ENCODE results near the gene ARHGEF25. TPM values are rescaled to one million over a fixed set of nuclear protein-coding genes. Genes with fewer than 3 reads are reported as not detected.

The ARHGEF25 gene
- total and polyA plus RNA-seq, 2 of the 4 experiments (the other 2 are of a cell fraction), result 6.3 to 17.9 TPM

- no peak for ATAC-seq (ENCODE audit: low read depth)
- WGBS, 2 experiments (ENCODE audit: extremely low coverage in 2 of 2, insufficient read length in 1 of 2), result 11% methylated on average over 17 of the region's 67 CpGs; no CpG with 5 or more reads in 1 of the 2 experiments
Observed at GRCh38 chr12:57627501-57628279, 16.5 kb downstream of the ARHGEF25 start.

More at GRCh38 chr12:57627501-57628279, 16.5 kb downstream of the ARHGEF25 start:
- ChIA-PET POLR2A (ENCODE audit: unreplicated experiment) (no interaction called here), CTCF (interaction anchor here (0.8 to 1.1 kb wide), 2 partner anchors 44 to 66 kb away, joined by 4 read pairs; partner anchors contain the start of gene OS9)
- in situ Hi-C loops (cut with MboI; ENCODE audit: low sequenced_read_pairs) (no loop called here), intact Hi-C loops (cut with micrococcal nuclease) (no loop called here), dilution Hi-C loops (cut with HindIII; ENCODE audit: low sequenced_read_pairs, unreplicated experiment) (no loop called here)
- Histone ChIP-seq H3K9ac (ENCODE audit: low read depth, low read length) (no peak overlapping the region), H2AK9ac (replicated peaks; ENCODE audit: low read depth, low read length, poor library complexity) (peak overlapping the region; percentile 55), H3K18ac (ENCODE audit: low read depth, low read length) (no peak overlapping the region), H3K23ac (ENCODE audit: low read depth, low read length) (no peak overlapping the region), H3K27ac (ENCODE audit: insufficient read depth, low read length) (no peak overlapping the region), H2AK5ac (ENCODE audit: low read depth, low read length) (no peak overlapping the region), H2BK20ac (ENCODE audit: low read depth, low read length) (no peak overlapping the region), H2BK15ac (ENCODE audit: low read depth, low read length) (no peak overlapping the region), H4K91ac (ENCODE audit: insufficient read depth, low read depth, low read length) (no peak overlapping the region), H4K8ac (ENCODE audit: low read depth in 2 of 2, low read length in 2 of 2) (no peak overlapping the region), H2BK120ac (ENCODE audit: low read depth, low read length) (no peak overlapping the region), H3K56ac (ENCODE audit: extremely low read depth, insufficient read depth, low read length) (no peak overlapping the region), H3K9me1 (ENCODE audit: insufficient read depth, low read length) (peaks cover 4% of the 10 kb centered on the region; the same call in 1 of the 2 replicates), H3K9me3 (ENCODE audit: control insufficient read depth, insufficient read depth, low read length) (no peaks in the 10 kb centered on the region), H3K4me1 (ENCODE audit: control insufficient read depth, insufficient read depth, low read length) (no peaks in the 10 kb centered on the region; the same call in 1 of the 2 replicates), H2BK5ac (ENCODE audit: low read depth, low read length, poor library complexity, severe bottlenecking) (no peak overlapping the region), H4K20me1 (ENCODE audit: insufficient read depth, low read length) (no peaks in the 10 kb centered on the region; the same call in 1 of the 2 replicates), H3K79me1 (ENCODE audit: low read depth in 1 of 2, low read length in 2 of 2) (no peaks in the 10 kb centered on the region), H3K4ac (ENCODE audit: low read depth, low read length) (no peak overlapping the region), H4K5ac (ENCODE audit: low read depth, low read length) (no peak overlapping the region), H3K36me3 (ENCODE audit: control insufficient read depth, insufficient read depth, low read length) (peaks cover 2% of the 10 kb centered on the region; the same call in 1 of the 2 replicates), H3K4me2 (ENCODE audit: low read depth, low read length) (no peak overlapping the region), H2AFZ (replicated peaks; ENCODE audit: low read length, poor library complexity) (peak overlapping the region; percentile 75), H3K14ac (replicated peaks; ENCODE audit: low read depth, low read length) (no peak overlapping the region), H3K27me3 (ENCODE audit: control insufficient read depth, insufficient read depth, low read length) (peaks cover 75% of the 10 kb centered on the region), H3K4me3 (ENCODE audit: insufficient read depth, low read depth, low read length) (no peak overlapping the region)
- no TSS peak for BruUV-seq (replicated peaks)
- no peak for DNase-seq
- TF ChIP-seq USF2 (IDR thresholded peaks at IDR 0.05; ENCODE audit: low read depth, low read length) (no peak), SMC3 (IDR thresholded peaks at IDR 0.05; ENCODE audit: low read depth, low read length) (no peak), POLR2A (IDR thresholded peaks at IDR 0.05; ENCODE audit: low read depth, low read length) (no peak), MAZ (IDR thresholded peaks at IDR 0.05; ENCODE audit: borderline replicate concordance, low read depth, low read length) (no peak), CTCF (conservative IDR thresholded peaks at IDR 0.05; ENCODE audit: low read depth, low read length) (no peak), MXI1 (IDR thresholded peaks at IDR 0.05; ENCODE audit: borderline replicate concordance, low read depth, low read length) (no peak), RCOR1 (IDR thresholded peaks at IDR 0.05; ENCODE audit: insufficient replicate concordance, low read length) (no peak), MAFK (IDR thresholded peaks at IDR 0.05; ENCODE audit: low read depth, low read length) (no peak), BHLHE40 (IDR thresholded peaks at IDR 0.05; ENCODE audit: low read depth, low read length) (no peak), RAD21 (IDR thresholded peaks at IDR 0.05; ENCODE audit: low read length) (no peak), CHD1 (IDR thresholded peaks at IDR 0.05; ENCODE audit: low read depth, low read length) (no peak), CEBPB (IDR thresholded peaks at IDR 0.05; ENCODE audit: low read depth, low read length) (no peak), NFE2L2 (IDR thresholded peaks at IDR 0.05; ENCODE audit: low read depth, low read length) (no peak)

Measured in IMR-90 (cell line).